HG03196 (cell line): ENCODE results near the gene C4orf36.

ENCODE experiments used
- ATAC-seq: cut with Tn5 transposase; IDR thresholded peaks from one replicate; pipeline ENCODE4 v1.9.1; 2021; ENCODE audit not compliant: unreplicated experiment

C4orf36 gene, protein sequence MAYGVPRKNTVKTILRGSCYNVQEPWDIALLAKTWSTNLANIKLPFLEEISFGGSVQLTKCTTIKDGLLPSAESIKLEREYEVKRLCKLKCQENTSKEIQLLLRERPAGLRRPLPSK

DNA sequence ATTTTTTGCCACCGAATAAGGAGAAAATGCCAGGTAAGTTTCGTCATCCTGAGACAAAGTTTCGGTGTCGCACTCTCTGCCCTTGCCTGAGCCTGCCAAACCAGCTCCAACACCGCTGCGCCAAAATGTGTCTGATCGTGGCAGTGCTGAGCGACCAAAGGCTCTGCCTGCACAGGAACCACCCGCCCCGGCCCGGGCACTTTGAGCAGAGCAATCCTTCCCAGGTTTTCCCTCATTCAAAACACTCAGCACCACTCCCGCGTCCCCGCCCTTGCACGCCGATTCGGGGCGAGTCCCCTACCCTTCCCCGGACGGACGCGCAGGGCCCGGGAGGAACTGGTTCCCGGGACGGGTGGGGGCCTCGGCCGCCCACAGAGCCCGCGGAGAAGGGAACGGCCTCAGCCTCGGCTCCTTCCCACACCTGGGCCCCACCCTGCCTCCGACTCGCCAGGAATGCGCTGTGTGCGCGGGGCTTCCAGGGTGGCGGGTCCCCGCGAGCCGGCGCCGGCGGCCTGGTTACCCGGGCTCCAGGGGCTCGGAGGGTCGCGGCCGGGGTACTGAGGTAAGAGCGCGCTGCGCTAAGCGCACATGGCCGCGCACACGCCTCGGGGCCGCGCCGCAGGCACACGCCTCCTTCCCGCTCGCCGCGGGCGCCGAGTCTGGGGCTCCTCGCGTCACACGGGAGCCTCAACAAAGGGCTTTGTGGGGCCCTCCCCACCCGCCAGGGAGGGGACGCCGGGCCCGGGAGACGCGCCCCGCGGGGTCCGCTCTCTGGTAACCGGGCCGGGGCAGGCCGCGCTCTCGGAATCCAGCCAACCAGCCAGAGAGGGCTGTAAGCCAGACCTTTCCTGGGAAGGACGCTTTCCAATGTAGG lies at the start of gene C4orf36:
Gene C4orf36, minus strand, starts transcription at position 661 of the 874 bp plus-strand sequence. CDS start 902 bp downstream, outside the sequence.
- ATAC-seq = peak; percentile 60

DNA sequence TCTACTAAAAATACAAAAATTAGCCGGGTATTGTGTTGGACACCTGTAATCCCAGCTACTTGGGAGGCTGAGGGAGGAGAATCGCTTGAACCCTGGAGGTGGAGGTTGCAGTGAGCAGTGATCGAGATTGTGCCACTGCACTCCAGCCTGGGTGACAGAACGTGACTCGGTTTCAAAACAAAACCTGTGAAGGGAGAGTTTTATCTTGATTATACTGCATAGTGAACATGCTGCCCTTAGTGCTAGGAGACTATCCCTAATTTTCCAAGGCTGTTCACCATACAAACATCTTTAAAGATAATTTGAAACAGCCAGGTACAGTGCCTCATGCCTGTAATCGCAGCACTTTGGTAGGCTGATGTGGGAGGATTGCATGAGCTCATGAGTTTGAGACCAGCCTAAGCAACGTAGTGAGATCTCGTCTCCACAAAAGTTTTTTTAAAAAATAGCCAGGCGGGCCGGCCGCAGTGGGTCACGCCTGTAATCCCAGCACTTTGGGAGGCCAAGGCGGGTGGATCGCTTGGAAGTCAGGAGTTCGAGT lies 48.8 kb upstream of the C4orf36 start:
- no peak for ATAC-seq

DNA sequence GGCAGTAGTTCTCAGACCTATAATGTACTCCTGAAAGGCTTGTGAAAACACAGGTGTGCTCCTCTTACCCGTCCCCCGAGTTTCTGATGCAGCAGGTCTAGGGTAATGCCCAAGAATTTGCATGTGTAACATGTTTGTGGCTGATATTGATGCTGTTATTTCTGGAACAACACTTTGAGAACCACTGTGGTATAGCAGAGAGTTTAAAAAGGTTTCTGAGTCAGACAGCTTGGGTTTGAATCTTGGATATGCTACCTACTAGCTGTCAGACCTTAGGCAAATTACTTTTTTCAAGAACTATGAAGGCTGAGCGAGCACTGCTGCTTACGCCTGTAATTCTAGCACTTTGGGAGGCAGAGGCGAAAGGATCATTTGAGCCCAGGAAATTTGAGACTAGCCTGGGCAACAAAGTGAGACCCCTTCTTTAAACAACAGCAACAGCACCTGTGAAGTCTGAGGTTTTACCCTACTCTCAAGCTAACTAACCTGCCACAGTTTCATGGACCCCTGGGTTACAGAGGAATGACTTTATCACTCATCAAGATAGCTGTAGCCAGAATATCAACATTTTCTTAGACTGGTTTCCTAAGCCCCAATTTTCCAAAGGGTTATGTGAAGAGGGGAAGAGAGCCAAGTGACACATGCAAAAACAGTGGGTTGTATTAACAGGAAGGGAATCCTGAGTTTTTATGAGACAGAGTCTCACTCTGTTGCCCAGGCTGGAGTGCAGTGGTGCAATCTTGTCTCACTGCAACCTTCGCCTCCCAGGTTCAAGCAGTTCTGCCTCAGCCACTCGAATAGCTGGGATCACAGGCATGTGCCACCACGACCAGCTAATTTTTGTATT lies 47.7 kb upstream of the C4orf36 start:
- peak; percentile 54 for ATAC-seq

DNA sequence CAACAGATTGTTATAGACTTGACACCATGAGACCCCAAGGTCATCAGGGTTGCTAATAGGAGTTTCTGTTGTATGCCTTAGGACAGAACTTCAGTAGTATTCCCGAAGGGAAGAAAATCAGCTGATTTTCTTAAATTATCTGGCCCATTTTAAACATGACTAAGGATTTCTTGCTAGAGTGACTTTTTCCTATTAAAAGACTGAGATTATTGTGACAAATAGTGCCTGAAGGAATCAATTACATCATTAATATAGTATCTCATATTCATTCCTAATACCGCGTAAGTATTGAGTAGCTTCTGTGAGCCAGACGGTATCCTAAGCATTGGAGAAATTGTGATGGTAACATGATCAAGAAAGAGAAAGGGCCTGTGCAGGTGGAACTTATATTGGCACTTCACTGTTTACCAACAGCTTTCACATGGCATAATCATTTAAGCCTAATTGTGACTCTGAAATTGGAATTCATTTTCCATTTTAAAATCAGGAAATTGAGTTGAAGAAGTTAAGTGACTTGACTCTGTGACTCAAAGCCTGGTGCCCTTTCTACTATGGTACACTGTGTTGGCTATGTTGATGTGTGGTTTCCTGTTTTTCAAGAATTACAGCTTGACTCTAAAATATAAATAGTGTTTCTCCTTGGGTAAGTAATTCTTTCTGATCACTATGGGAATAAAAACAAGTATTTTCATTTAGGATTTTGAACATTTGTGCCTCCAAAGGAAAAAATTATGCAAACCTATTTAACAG lies 46.7 kb upstream of the C4orf36 start:
- no peak for ATAC-seq

DNA sequence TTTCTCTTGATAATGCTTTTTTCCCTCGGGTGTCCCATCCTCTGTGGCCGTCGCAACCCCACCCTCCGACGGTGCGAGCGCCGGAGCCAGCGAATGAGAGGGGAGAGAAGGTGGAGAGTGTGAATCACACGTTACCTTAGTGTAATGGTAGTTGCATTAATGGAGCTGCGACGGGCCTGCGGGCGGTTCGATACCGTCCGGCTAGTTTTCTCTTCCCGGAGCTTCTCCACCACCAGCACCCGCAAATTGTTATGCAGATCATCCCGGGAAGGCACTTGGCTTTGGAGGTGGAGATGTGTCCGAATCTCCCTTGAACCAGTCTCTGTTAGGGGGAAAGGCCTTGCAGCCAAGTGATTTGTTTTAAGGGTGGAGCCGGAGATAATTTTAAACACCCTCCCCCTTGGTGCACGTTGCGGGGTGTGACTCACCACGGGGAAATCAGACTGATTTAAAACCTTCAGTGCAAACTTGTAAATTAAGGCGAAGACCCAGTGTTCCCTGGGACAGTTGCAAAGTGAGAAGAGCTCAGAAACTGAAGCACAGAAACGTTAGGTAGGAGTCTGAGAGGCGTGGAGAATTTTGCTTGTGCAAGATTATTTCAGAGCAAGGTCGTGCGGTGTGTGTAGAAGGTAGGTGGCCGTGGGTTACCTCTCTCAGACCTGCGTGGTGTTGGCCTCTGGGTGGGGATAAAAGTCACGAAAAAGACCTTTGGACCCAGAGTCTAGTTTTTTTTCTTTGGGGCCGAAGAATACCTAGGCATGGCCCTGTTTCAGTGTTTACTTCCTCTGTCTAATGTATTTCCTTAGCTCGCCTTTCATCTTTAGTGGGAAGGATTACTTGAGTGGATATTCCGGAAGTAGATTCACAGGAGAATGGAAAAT lies 43.9 kb upstream of the C4orf36 start:
- ATAC-seq = peak; percentile 31

DNA sequence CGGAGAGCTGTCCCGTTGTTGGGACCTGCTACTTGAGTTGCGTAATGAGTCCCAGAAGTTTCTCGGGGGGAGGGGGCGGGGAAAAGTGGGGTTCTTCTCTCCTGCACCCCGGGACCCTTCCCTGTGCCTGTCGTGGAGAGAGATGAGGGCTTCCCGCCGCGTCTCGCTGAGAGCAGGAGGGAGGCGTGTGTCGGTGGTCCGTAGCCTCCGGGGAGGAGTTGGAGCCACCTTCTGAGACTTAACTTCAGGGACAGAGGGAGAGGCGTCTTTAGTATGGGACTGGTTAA lies 43.3 kb upstream of the C4orf36 start:
- ATAC-seq = no peak

DNA sequence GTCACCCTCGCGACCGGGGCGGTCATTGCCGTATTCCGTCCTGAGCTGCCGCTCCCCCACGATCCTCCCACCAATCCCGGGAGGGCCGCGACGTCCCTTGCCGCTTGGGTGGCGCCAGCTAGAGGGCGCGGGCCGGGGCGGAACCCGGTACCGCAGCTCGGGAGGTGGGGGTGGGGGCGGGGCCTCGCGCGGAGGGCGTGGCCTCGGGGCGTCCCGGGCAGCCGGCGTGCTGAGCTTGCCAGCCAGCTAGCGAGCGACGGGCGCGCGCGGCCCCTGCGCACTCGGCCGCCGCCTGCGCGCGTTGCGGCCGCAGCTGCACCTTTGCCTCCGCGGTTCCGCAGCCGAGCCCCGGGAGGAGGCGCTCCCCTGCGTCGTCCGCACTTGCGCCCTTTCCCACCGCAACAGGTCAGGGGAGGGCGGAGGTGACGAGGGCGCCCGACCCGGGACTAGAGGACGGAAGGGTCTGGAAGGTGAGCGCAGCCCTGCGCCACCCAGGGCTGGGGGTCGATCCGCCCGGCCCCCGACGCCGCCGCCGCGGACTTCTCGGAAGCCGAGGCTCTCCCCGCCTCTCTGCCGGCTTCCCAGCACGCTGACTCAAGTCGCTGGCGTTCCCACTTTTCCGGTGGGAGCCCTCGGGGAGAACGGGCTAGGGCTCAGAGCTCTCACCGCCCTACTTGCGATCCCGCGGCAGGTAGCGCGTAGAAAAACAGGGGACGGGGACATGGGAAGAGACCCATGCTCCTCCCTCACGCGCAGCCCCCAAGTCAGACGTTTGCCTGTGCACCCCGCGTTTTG lies 42.7 kb upstream of the C4orf36 start, which contains the start of gene AFF1:
Gene AFF1, plus strand, starts transcription at position 241 of the 795 bp plus-strand sequence. CDS start 13,523 bp downstream, outside the sequence.
- peak; percentile 53 for ATAC-seq

DNA sequence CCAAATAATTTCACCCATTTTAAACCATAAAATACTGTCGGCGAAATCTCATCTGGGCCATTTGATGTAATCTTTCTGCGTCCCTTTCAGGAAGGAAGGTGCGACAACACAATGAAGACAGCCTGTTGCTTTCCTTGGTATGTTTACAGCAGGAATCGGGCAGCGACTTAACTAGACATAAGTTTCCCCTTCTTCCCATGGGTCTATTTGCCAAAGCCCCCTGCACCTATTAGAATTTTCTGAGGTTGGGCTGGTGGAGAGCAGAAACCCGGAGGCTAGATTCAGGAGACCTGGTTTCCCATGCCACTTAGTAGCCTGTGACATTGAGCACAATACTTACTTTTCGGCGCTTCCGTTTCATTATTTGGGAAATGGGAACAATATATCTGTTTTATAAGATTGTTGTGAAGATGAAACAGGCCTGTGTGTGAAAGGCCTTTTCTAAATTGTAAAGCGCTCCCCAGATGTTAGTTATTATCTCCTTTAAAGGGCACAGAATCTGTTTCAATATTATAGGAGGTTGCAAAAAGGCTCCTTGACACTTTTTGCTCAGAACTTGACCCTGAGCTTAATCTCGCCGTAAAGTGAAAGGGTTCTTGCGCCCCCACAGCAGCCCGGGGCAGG lies 42.0 kb upstream of the C4orf36 start:
- no peak for ATAC-seq

DNA sequence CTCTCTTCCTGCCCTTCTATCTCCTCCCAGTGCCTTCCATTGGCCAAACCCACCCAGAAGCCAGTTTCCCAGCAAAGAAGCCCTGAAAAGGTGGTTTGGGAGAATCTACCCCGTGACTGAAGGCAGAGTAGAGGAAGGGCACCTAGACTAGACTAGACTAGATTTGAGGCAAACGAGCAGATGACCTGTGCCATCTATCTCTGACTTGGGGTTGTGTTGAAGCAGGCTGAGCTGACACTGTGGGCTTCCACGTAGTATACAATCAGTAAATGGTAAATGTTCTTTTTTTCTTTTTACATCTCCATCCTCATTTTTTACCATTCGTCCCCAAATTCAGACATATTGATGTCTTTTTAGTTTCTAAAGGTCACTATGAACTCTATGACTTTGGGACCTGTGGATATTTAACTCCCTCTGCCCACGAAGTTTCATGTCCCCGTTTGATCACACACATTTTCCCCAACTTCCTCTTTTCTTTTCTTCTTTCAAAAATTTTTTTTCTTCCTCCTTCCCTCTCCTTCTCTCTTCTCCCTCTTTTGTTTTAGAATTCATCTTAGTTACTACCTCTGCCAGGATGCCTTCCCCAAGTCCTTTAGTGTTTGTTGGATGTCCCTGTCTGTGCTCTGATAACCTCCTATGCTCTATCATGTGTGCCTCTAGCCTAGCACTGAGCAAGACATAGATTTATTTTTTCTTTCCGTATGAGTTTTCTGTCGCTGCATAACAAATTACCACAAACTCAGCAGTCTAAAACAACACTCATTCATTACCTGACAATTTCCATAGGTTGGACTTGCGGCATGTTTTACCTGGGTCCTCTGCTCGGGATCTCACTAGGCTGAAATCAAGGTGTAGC lies 36.4 kb upstream of the C4orf36 start:
- ATAC-seq = no peak

DNA sequence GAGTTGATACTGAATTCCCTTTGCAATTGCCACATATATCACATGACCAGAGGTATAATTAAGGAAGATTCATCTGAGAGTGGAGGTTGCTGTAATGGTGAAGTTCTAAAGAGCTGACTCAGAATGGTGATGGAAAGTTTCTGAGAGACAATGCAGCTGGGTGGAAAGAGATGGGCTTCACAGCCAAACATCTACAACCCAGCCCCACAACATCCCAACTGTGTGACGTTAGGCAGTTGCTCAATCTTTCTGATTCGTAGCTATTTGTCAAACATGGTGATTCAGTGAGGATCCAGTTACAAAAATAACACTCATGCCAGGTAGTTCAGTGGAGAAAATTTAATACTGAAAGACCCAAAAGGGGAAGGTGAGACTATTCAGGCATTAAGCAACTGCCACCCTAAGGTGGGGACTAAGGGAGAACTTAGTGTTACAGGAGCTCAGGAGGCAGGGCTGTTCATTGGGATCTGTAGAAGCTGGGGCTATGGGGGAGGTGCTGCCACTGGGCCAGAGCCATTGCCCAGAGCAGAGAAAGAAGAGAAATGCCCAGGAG lies 35.7 kb upstream of the C4orf36 start:
- no peak for ATAC-seq

DNA sequence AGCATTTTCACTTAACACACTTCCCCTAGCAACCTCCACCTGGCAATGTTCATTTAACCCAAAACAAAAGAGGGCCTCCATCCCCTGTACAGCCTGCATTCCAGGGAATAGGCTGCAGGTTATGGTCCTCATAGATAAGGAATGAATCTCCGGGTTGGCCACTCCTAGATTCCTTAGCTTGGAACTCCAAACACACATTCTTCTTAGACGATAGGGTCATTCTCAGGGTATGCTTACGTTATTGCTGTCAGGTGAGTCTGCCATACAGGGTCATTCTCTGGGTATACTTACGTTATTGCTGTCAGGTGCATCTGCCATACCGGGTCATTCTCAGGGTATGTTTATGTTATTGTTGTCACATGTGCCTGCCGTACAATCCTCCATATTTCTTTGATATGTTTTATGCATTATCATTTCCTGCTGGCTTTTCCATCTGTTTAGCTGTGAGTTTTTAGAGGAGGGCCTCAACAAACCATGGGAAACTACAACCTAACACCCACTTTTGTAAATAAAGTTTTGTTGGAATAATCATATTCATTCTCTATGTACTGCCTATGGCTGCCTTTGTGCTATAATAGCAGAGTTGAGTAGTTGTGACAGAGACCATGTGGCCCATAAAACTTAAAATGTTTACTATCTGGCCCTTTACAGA lies 34.3 kb upstream of the C4orf36 start:
- ATAC-seq = no peak

DNA sequence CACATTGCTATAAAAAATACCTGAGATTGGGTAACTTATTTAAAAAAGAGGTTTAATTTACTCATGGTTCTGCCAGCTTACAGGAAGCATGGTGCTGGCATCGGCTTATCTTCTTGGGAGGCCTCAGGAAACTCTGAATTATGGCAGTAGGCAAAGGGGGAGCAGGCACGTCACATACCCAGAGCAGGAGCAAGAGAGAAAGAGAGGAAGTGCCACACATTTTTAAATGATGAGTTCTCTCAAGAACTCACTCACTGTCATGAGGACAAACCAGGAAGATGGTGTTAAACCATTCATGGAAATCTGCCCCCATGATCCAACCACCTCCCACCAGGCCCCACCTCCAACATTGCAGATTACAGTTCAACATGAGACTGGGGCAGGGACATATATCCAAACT lies 32.6 kb upstream of the C4orf36 start:
- ATAC-seq = no peak

DNA sequence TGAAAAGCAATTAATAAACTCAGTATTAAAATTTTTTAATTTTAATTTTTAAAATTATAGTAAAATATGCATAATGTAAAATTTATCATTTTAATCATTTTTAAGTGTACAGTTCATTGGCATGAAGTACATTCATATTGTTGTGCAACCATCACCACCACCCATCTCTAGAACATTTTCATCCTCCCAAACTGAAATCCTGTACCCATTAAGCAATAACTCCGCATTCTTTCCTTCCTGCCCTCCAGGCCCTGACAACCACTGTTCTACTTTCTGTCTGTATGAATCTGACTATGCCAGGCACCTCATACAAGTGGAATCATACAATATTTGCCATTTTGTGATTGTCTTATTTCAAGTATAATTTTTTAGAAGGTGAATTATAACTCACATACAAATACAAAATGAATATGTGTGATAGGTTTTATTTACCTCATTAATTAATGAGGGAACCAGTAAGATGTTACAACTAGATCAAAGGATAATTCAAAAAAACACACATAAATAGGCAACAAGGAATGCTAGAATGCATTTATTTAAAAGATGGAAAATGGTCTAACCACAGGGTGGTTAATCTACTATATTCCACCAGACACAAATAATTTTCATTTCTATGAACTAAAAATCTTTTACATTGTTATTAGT lies 29.5 kb upstream of the C4orf36 start:
- ATAC-seq = no peak

DNA sequence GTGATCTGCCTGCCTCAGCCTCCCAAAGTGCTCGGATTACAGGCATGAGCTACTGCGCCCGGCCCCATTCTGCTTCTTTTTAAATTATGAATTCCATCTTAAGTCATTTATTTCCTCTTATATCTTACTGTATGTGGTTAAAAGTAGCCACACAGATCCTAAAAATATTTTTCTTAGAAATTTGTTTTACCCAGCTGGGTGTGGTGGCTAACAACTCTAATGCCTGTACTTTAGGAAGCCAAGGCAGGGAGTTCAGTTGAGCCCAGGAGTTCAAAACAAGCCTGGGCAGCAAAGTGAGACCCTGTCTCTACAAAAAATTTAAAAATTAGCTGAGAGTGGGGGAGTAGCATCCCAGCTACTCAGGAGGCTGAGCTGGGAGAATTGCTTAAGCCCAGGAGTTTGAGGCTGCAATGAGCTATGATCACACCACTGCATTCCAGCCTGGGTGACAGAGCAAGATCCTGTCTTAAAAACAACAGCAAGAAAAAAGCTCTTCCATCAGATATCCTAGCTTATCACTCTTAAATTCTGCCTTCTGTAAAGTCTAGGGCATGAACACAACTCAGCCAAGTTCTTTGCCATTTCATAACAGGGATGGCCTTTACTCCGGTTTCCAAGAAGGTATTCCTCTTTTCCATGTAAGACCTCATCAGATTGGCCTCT lies 27.5 kb upstream of the C4orf36 start:
- ATAC-seq = no peak

DNA sequence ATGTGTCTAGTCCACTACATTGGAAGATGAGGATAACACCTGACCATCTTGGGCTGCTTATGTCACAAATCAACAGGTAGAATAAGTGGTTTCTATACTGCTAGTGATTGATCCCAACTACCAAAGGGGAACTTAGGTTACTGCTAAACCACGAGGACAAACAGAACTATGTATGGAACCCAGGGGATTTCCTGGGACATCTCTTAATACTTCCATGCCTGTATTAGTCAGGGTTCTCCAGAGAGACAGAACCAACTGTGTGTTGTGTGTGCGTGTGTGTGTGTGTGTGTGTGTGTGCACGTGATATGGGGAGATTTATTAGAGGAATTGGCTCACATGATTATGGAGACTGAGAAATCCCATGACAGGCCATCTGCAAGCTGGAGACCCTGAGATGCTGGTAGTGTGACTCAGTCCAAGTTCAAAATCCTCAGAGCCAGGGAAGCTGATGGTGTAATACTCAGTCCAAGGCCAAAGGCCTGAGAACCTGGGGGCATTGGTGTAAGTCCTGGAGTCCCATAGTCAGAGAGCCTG lies 26.4 kb upstream of the C4orf36 start:
- no peak for ATAC-seq
